ENCODE measurements around the gene ABI3BP. TPM values are rescaled to one million over a fixed set of nuclear protein-coding genes. Genes with fewer than 3 reads are reported as not detected.
"Not testable (repeated sequence)": the region's sequence is repeated elsewhere in the genome, so short reads cannot be mapped to it uniquely, and the experiment has no call there.

Gene ABI3BP
- total RNA-seq, 2 donors from 2014 or later: 243 to 470 TPM

DNA sequence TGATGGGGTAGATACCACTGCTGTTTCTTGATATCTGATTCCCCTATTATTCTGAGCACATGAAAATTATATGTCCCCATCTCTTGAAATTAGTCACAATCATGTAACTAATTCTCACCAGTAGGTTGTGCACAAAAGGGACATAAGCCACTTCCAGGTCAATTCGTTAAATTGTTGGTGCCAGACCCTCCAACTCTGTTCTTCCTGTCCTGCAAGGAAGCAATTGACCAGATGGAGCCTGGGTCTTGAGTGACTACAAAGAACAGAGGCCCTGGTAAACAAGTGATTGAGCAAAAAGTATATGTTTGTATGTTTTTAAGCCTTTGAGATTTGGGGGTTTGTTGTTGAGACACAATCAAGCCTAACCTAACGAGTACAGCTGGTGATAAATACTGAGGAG is 36.9 kb downstream of the ABI3BP start:
- intact Hi-C loops (cut with DNase I): no loop called here
- DNase-seq (ENCODE audit: low spot score): no peak

DNA sequence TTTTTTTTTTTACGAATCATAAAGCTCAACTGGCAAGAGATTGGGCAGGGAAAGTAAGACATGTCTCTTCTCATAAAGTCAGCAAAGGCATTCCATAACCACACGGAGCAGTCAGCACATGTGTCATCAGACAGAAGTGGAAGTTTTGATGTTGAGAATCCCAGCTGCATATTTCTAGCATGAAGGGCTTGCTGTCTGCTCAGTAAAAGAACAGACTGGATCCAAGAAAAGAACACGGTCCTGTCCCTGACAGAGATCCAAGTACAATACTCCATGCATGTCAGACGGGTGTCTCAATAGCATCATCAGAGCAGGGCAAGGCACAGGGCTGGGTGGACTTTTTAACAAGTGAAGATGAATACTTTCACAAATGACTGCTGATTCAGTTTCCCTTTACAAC is 38.2 kb downstream of the ABI3BP start:
- peak; percentile 81 for DNase-seq (ENCODE audit: low spot score)
- intact Hi-C loops (cut with DNase I): no loop called here

DNA sequence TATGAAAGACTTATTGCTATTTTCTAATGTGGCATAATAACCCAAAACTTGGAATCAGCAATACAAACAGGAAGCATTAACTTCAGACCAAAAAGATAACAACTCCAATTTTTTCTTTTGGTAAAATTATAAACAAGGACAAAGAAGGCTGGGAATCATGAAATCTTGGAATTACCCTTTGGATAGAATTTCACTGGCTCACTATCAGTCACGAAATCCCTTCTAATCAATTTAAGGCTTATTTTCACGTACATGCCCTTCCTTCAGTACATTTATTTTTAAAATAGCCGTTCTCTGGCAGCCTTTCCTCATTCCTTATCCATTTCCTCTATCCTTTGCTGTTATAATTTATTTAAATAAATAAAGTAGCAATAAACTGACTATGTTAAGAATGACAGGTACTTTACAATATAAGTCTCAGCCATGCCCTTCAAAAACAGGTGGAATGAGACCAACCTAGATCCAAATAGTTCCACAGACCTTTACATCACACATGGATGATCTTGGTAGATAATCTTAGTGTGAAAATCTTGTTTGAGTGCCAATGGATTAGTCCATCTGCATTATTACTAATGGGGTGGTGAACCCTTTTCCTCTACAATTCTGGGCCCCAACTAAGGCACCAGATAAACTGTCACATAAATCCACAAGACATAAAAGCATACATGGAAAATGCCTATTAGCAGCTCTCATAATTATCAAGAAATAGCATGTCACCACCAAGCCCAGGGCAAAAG is 38.9 kb downstream of the ABI3BP start:
- DNase-seq (ENCODE audit: low spot score): no peak
- intact Hi-C loops (cut with DNase I): no loop called here

DNA sequence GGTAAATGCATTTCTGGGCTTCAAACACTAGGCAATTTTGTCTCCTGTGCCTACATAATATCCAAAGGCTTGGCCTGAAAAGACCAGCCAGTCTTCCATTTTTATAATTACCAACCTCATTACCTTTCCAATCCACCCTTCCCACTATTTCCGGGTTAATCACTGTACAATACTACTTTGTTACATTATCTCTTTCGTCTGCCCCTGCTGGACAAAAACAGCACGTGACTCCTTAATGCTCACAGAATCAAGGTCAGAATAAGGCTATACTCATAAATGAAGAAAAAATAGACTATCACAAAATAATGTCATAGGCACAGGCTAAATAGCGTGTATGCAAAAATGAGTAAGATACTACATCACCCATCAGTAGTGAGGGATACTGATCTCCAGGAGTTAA is 40.1 kb downstream of the ABI3BP start:
- intact Hi-C loops (cut with DNase I): no loop called here
- DNase-seq (ENCODE audit: low spot score): no peak

DNA sequence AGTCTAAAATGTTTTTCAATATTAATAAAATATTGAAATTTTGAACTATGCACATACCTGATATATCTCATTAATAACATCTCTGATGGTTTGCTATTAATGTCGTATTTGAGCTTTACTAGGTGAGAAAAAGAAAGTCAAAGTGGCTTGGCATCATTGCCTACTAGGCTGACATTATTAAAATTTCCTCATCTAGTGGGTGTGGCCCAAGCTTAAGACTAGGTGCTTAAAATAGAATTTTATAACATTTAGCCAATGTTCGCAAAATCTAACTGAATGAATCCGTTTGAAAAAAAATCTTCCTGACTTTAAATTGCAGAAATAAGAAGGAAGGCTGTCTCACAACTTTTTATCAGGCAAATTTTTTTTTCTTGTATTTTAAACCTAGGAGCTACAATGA is 46.1 kb downstream of the ABI3BP start:
- no peak for DNase-seq (ENCODE audit: low spot score)
- intact Hi-C loops (cut with DNase I): no loop called here

GRCh38 chr3:100946096-100946495 is 47.1 kb downstream of the ABI3BP start:
- DNase-seq (ENCODE audit: low spot score); intact Hi-C loops (cut with DNase I): not testable (repeated sequence)

GRCh38 chr3:100941451-100941850 is 51.8 kb downstream of the ABI3BP start:
- intact Hi-C loops (cut with DNase I): no loop called here
- no peak for DNase-seq (ENCODE audit: low spot score)

DNA sequence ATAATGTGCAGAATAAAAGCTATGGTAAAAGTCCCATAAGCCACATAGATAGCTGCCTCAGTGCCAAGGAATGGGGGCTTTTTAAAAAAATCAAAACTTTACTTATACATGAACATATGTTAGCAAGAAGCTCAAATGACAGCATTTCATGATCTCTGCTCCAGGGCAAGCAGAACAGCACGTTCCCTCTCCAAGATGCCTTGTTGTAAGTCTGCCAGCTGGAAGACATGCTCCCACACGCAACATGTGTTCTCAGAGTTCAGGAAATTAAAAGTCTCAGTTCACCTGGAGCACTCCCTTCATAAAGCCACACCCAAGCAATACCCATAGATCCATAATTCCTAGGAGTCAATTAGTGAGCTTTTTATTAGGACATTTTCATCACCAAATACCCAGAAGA is 52.2 kb downstream of the ABI3BP start:
- DNase-seq (ENCODE audit: low spot score): no peak
- intact Hi-C loops (cut with DNase I): no loop called here

- DNase-seq (ENCODE audit: low spot score): no peak
- intact Hi-C loops (cut with DNase I): no loop called here
Measured at GRCh38 chr3:100936931-100937330, 56.3 kb downstream of the ABI3BP start.

GRCh38 chr3:100932491-100932890 is 60.7 kb downstream of the ABI3BP start:
- intact Hi-C loops (cut with DNase I): no loop called here
- DNase-seq (ENCODE audit: low spot score): no peak

GRCh38 chr3:100928638-100929428 is 64.4 kb downstream of the ABI3BP start:
- intact Hi-C loops (cut with DNase I): no loop called here
- DNase-seq (ENCODE audit: low spot score): no peak

- no peak for DNase-seq (ENCODE audit: low spot score)
- intact Hi-C loops (cut with DNase I): no loop called here
Measured at GRCh38 chr3:100927775-100928174, 65.4 kb downstream of the ABI3BP start.

DNA sequence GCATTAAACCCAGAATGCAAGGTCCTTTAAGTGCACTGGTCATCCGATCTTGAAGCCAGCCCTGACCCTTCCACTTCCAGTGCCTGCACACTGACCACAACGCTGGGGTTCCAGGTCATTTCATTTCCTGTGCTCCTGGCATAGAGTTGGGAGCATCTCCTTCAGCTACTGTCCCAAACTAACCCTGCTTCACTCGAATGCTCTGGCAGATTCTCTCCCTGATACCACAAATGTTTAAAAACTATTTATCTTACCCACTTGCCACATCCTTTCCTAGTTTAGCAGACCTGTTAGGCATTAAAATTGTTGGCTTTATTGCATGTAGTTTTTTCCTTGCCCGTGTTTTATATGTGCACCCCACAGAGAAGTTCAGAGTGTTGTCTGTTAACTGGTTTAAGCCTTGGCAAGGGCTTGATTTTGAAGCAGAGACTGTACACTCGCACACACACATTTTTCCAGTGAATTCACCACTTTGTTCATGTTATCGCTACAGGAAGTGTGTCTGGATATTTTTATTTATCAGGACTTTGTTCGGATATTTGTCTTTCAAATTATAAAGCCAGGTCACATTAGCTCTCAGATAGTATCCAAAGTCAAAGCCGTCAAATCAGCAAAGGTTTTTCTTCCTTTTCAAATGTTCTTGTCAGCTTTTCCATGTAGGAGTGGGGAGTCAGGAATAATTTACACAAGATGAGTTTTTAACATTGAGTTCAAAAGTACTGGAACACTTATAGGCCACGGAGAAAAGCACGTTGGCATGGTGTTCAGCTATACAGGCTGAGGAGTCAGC is 77.3 kb downstream of the ABI3BP start:
- no peak for DNase-seq (ENCODE audit: low spot score)
- intact Hi-C loops (cut with DNase I): no loop called here

GRCh38 chr3:100913870-100914648 is 79.2 kb downstream of the ABI3BP start:
- intact Hi-C loops (cut with DNase I): no loop called here
- DNase-seq (ENCODE audit: low spot score): peak; percentile 92

DNA sequence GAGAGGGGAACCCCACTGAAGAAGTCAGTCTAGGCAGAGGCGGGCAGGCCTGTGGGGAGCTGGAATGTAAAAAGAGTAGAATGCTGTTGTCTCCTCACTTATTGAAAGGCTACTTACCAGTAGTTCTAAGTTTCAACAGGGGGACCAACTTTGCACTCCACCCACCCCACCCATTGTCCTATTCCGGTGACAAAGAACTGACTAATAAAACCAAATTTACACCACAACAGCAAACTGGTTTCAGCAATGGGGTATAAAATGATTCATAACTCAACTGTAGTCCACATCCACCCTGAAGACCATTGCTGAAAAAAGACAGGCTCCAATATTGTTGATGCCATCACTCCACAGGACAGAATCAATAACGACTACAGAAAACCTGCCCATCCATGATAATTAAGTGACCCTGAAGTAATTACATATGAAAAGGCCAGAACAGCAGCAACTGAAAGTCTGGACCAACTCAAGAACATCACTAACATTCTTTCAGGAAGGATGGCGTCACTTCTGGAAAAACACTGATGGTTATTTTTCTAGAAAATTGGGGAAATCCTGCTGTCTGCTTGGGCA is 80.2 kb downstream of the ABI3BP start:
- no peak for DNase-seq (ENCODE audit: low spot score)
- intact Hi-C loops (cut with DNase I): no loop called here

DNA sequence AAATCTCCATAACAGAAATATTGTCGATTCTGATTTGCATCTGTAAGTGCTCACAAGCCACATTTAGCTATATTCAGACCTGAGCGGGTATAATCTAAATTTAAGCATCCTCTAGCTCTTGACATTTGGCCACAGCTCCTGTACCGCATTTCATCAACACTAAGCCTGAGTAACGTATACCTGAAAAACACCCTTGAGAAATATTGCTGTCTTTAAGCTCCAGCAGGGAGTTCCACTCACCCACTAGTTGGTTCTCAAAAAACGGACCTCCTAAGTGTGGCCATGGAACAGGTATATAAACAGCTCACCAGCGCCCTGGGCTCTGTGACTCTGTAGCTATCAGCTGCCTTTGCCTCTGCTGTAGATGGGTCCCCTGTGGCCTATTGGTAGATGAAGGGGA is 80.7 kb downstream of the ABI3BP start:
- intact Hi-C loops (cut with DNase I): no loop called here
- DNase-seq (ENCODE audit: low spot score): no peak

DNA sequence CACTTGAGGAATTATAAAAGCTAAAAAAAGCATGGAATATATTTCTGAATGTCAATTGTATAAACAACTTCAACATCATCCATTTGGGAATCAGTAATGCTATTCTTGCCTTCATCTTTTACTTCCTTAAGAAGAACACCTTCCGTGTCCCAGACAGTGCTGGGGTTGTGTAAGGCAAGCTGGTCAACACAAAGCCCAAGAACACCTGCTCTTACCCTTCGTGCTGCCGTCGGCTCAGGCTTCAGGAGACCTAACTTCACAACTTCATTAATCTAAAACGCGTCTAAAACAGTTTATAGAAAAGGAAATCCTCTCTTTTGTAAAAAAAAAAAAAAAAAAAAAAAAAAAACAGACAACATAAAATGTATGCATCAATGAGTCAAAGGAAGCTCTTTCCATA is 81.3 kb downstream of the ABI3BP start:
- peak; percentile 62 for DNase-seq (ENCODE audit: low spot score)
- intact Hi-C loops (cut with DNase I): no loop called here

DNA sequence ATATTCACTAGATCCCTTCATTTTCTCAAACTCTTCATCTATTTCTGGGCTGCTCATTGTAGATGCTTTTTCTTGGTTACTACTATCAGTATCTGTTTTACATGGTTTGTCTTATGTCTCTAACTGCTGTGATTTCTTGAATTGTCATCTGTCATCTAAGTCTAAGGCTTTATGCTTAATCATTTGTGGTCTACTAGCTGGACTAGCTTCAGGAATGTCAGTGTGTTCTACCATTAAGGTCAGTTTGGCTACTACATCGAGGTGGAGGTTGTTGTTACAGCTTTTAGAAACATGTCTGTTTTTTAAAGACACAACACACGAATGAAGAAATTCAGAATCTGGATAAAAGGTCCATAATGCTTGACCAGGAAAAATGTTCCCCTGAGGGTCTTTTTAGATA is 82.2 kb downstream of the ABI3BP start:
- intact Hi-C loops (cut with DNase I): no loop called here
- no peak for DNase-seq (ENCODE audit: low spot score)

DNA sequence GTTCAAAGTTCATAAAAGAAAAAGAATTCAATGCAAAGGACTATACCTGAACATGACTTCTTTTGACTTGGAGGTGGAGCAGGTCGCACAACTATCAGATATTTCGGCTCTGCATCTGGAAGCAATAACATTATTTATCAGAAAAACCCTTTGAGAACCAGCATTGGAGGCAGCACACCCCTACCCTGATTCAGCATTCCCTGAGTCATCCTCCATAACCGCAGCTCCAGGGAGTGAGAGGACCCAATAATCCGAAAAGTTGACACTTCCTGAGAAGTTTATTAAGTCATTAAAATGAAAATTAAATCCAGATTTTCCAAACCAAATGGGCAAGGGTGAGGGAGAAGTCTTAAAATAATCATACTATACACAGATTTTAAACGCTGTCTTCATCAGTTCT is 90.6 kb downstream of the ABI3BP start:
- intact Hi-C loops (cut with DNase I): no loop called here
- DNase-seq (ENCODE audit: low spot score): no peak
